ENCODE measurements around the gene PDZK1IP1.
A peak's percentile ranks its signal among the peaks of the same experiment; 100 is the strongest.

DNA sequence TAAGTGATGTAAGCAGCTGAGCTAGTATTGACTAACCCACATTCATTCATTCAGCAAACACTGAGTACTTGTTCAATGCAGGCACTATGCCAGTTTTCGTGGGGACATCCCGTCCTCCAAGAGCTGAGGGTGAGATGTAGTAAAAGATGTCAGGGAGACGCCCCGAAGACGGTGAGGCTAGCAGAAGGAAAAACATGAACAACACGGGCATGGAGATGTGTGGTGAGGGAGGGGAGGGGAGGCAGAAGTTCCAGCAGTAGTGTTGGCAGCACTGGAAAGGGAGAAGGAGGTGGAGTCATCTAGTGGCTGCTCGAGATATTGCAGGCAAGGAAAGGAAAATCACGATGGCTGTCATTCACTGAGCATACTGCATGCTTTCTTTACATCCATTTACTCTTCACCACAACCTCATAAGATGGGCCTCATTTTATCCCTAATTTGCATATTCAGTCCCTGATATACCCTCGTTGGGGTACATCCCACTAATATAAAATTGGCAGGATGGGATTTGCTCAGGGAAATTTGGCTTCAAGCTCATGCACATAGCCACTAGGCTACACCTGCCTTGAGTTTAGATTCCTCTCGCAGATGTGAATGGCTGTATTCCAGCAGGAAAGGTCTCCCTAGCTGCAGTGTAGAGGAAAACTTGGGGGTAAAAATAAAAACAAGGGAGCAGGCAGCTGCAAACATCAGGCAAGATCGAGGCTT is 14.5 kb downstream of the PDZK1IP1 start:
- TF ChIP-seq, protein P1, sequence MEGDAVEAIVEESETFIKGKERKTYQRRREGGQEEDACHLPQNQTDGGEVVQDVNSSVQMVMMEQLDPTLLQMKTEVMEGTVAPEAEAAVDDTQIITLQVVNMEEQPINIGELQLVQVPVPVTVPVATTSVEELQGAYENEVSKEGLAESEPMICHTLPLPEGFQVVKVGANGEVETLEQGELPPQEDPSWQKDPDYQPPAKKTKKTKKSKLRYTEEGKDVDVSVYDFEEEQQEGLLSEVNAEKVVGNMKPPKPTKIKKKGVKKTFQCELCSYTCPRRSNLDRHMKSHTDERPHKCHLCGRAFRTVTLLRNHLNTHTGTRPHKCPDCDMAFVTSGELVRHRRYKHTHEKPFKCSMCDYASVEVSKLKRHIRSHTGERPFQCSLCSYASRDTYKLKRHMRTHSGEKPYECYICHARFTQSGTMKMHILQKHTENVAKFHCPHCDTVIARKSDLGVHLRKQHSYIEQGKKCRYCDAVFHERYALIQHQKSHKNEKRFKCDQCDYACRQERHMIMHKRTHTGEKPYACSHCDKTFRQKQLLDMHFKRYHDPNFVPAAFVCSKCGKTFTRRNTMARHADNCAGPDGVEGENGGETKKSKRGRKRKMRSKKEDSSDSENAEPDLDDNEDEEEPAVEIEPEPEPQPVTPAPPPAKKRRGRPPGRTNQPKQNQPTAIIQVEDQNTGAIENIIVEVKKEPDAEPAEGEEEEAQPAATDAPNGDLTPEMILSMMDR (optimal IDR thresholded peaks at IDR 0.05 in 1 of 3, IDR thresholded peaks at IDR 0.05 in 1 of 3, conservative IDR thresholded peaks at IDR 0.05 in 1 of 3; ENCODE audit: extremely low read depth in 1 of 3, insufficient read depth in 2 of 3, low read length in 3 of 3), result peak; percentile 98 to 99 (median 99)
- no peak for TF ChIP-seq EZH2 (IDR thresholded peaks at IDR 0.05; ENCODE audit: low read length)
